ENCODE measurements around the gene ADCY10.

The ADCY10 gene

GRCh38 chr1:167790117-167790516 lies 123.8 kb downstream of the ADCY10 start:
- no peak overlapping the region for H3K4me3 ChIP-seq

GRCh38 chr1:167789501-167789900 lies 124.4 kb downstream of the ADCY10 start:
- Histone ChIP-seq H3K27me3 (no peaks in the 10 kb centered on the region), H3K9ac (no peak overlapping the region; a peak in 1 of 22 replicates), H3K9me3 (replicated peaks in 1 of 11) (no peaks in the 10 kb centered on the region; a peak in 2 of 22 replicates), H3K27ac (peak overlapping the region in 4 of 11 experiments; percentile 45 to 86 (median 79); a peak in 6 of 22 replicates), H3K4me3 (no peak overlapping the region), H3K4me1 (peaks cover 19 to 35% (median 31%) of the 10 kb centered on the region in 10 experiments), H3K4me2 (no peak overlapping the region), H4K20me1 (no peaks in the 10 kb centered on the region), H3K36me3 (peaks cover 42 to 76% (median 58%) of the 10 kb centered on the region in 11 experiments)
- TF ChIP-seq Cebpa-rat (IDR thresholded peaks at IDR 0.05): no peak

More at GRCh38 chr1:167790117-167790516, 123.8 kb downstream of the ADCY10 start:
- Histone ChIP-seq H3K4me2 (peak overlapping the region in 3 of 11 experiments; percentile 17 to 75 (median 69); a peak in 4 of 22 replicates), H3K27ac (peak overlapping the region in 5 of 11 experiments; percentile 25 to 86 (median 78); a peak in 9 of 22 replicates), H3K4me1 (peaks cover 19 to 38% (median 32%) of the 10 kb centered on the region in 10 experiments), H4K20me1 (no peaks in the 10 kb centered on the region), H3K36me3 (peaks cover 40 to 71% (median 54%) of the 10 kb centered on the region in 11 experiments), H3K9ac (no peak overlapping the region), H3K9me3 (replicated peaks in 1 of 11) (no peaks in the 10 kb centered on the region; a peak in 2 of 22 replicates), H3K27me3 (no peaks in the 10 kb centered on the region)
- TF ChIP-seq Cebpa-rat (IDR thresholded peaks at IDR 0.05): no peak

GRCh38 chr1:167786502-167786901 lies 127.4 kb downstream of the ADCY10 start:
- Histone ChIP-seq H3K4me2 (no peak overlapping the region), H3K27me3 (no peaks in the 10 kb centered on the region), H3K4me3 (no peak overlapping the region), H3K36me3 (peaks cover 55 to 89% (median 65%) of the 10 kb centered on the region in 11 experiments), H3K27ac (no peak overlapping the region), H3K9me3 (replicated peaks in 1 of 11) (peaks cover 2 to 15% (median 5%) of the 10 kb centered on the region in 11 experiments; a peak in 17 of 22 replicates), H4K20me1 (no peaks in the 10 kb centered on the region), H3K4me1 (peaks cover 8 to 19% (median 16%) of the 10 kb centered on the region in 10 experiments), H3K9ac (no peak overlapping the region)
- TF ChIP-seq Cebpa-rat (IDR thresholded peaks at IDR 0.05): no peak

DNA sequence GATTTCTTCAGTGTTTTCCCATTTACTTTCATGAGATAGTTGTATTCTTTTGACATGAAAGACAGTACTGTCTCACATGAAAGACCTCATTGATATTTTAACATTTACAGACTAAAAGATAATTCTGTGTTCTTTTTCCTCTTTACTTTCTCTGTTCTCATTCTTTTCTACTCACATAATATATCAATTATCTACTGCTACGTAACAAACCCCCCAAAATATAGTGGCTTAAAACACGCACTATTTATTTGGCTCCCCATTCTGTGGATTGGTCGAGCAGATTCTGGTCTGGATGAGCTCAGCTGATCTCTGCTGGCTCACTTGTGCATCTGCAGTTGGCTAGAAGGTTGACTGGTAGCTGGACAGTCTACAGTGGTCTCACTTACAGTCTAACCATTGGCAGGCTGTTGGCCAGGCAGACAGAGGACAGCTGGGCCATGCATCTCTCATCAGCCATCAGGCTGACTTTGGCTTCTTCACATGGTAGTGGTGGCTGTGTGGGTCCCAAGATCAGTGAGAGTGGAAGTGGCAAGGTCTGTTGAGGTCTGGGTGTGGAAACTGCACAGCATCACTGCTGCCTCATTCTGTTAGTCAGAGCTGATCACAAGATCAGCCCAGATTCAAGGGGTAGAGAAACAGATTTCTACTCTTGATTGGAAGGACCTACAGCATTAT lies 128.9 kb downstream of the ADCY10 start:
- Histone ChIP-seq H4K20me1 (no peaks in the 10 kb centered on the region), H3K9ac (no peak overlapping the region), H3K27me3 (no peaks in the 10 kb centered on the region), H3K4me3 (no peak overlapping the region), H3K9me3 (replicated peaks in 1 of 11) (peaks cover 17 to 30% (median 20%) of the 10 kb centered on the region in 11 experiments), H3K36me3 (peaks cover 57 to 92% (median 74%) of the 10 kb centered on the region in 11 experiments), H3K27ac (no peak overlapping the region), H3K4me2 (no peak overlapping the region), H3K4me1 (peaks cover 0 to 5% (median 2%) of the 10 kb centered on the region in 10 experiments; a peak in 9 of 20 replicates)
- TF ChIP-seq Cebpa-rat (IDR thresholded peaks at IDR 0.05): no peak

- peaks cover 57 to 91% (median 70%) of the 10 kb centered on the region in 11 experiments for H3K36me3 ChIP-seq
- no peak overlapping the region for H3K4me2 ChIP-seq
- no peaks in the 10 kb centered on the region for H4K20me1 ChIP-seq
- no peak overlapping the region for H3K9ac ChIP-seq
- TF ChIP-seq Cebpa-rat (IDR thresholded peaks at IDR 0.05): no peak
- H3K27me3 ChIP-seq: no peaks in the 10 kb centered on the region
- H3K4me1 ChIP-seq: no peaks in the 10 kb centered on the region
- no peak overlapping the region for H3K4me3 ChIP-seq
- no peak overlapping the region for H3K27ac ChIP-seq
- peaks cover 29 to 49% (median 37%) of the 10 kb centered on the region in 11 experiments for H3K9me3 ChIP-seq (replicated peaks in 1 of 11)
These were observed 131.0 kb downstream of the ADCY10 start for GRCh38 chr1:167782946-167783345.

GRCh38 chr1:167781558-167781957 lies 132.4 kb downstream of the ADCY10 start:
- Histone ChIP-seq H3K9ac (no peak overlapping the region), H3K27ac (no peak overlapping the region), H3K9me3 (replicated peaks in 1 of 11) (peaks cover 34 to 60% (median 49%) of the 10 kb centered on the region in 11 experiments), H3K4me3 (no peak overlapping the region), H3K4me1 (no peaks in the 10 kb centered on the region), H3K36me3 (peaks cover 57 to 91% (median 70%) of the 10 kb centered on the region in 11 experiments), H3K27me3 (no peaks in the 10 kb centered on the region), H4K20me1 (no peaks in the 10 kb centered on the region), H3K4me2 (no peak overlapping the region)
- TF ChIP-seq Cebpa-rat (IDR thresholded peaks at IDR 0.05): no peak

GRCh38 chr1:167777269-167777650 lies 136.7 kb downstream of the ADCY10 start:
- no peak overlapping the region for H3K27ac ChIP-seq
- no peak overlapping the region for H3K9ac ChIP-seq
- no peak overlapping the region for H3K4me2 ChIP-seq
- H3K27me3 ChIP-seq: no peaks in the 10 kb centered on the region
- peaks cover 0 to 14% (median 0%) of the 10 kb centered on the region in 10 experiments; a peak in 4 of 20 replicates for H3K4me1 ChIP-seq
- H3K36me3 ChIP-seq: peaks cover 73 to 96% (median 91%) of the 10 kb centered on the region in 11 experiments
- TF ChIP-seq Cebpa-rat (IDR thresholded peaks at IDR 0.05): no peak
- H3K4me3 ChIP-seq: no peak overlapping the region
- H3K9me3 ChIP-seq (replicated peaks in 1 of 11): peaks cover 34 to 55% (median 49%) of the 10 kb centered on the region in 11 experiments
- H4K20me1 ChIP-seq: no peaks in the 10 kb centered on the region

DNA sequence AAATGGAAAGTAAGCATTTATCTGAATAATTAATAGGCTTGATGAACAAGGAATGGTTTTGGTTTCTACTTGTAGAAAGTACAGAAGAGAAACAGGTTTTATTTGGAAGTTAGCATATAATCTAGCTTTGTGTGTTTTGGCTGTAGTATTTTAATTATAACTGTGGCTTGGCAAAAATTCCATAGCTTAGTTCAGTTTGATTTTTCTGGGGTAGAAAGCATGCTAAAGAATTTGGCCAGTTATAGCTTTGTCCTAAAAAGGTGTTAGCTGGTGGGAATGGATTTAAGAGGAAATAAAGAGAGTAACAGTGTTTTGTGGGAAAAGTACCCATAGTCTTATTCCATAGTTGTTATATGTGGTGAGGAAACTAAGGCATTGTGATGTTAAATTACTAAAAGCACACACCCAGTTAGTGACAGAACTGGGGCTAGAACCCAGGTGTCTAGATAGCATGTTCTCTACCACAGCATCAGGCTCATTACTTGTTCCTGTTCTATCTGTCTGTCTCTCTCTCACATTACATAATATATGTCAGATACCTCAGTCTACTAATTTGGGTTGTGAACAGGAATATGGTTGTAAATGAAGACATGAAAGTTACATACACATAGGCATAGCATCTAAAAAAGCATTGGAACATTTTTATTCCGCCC lies 137.2 kb downstream of the ADCY10 start:
- H3K9ac ChIP-seq: no peak overlapping the region
- H4K20me1 ChIP-seq: no peaks in the 10 kb centered on the region
- H3K4me2 ChIP-seq: no peak overlapping the region
- H3K36me3 ChIP-seq: peaks cover 77 to 99% (median 92%) of the 10 kb centered on the region in 11 experiments
- no peak for TF ChIP-seq Cebpa-rat (IDR thresholded peaks at IDR 0.05)
- no peak overlapping the region for H3K27ac ChIP-seq
- H3K4me1 ChIP-seq: peaks cover 0 to 14% (median 0%) of the 10 kb centered on the region in 10 experiments; a peak in 4 of 20 replicates
- no peak overlapping the region for H3K4me3 ChIP-seq
- peaks cover 32 to 58% (median 50%) of the 10 kb centered on the region in 11 experiments for H3K9me3 ChIP-seq (replicated peaks in 1 of 11)
- no peaks in the 10 kb centered on the region for H3K27me3 ChIP-seq

GRCh38 chr1:167776151-167776550 lies 137.8 kb downstream of the ADCY10 start:
- peaks cover 26 to 58% (median 47%) of the 10 kb centered on the region in 11 experiments for H3K9me3 ChIP-seq (replicated peaks in 1 of 11)
- H4K20me1 ChIP-seq: no peaks in the 10 kb centered on the region
- no peak overlapping the region for H3K4me3 ChIP-seq
- H3K4me1 ChIP-seq: peaks cover 0 to 14% (median 0%) of the 10 kb centered on the region in 10 experiments; a peak in 4 of 20 replicates
- H3K27me3 ChIP-seq: no peaks in the 10 kb centered on the region
- H3K9ac ChIP-seq: no peak overlapping the region
- no peak overlapping the region for H3K27ac ChIP-seq
- TF ChIP-seq Cebpa-rat (IDR thresholded peaks at IDR 0.05): no peak
- peak overlapping the region in 1 of 11 experiments; percentile 12; a peak in 1 of 22 replicates for H3K4me2 ChIP-seq
- H3K36me3 ChIP-seq: peaks cover 76 to 98% (median 93%) of the 10 kb centered on the region in 11 experiments
